AG09309 (cell line): ENCODE measurements around the gene RALGPS1.

ENCODE experiments used
- DNase-seq: peaks from one replicate; pipeline ENCODE4 v3.0.0-alpha.2; 2010; ENCODE audit warnings: low read depth
- H3K4me3 ChIP-seq: 2 replicates; pipeline ENCODE4 v1.5.1; 2011; ENCODE audit warnings: mild to moderate bottlenecking, low read depth, low read length, moderate library complexity; ENCODE audit not compliant: control insufficient read depth
- TF ChIP-seq, protein P1 (sequence below): IDR thresholded peaks from 2 replicates; pipeline ENCODE4 v1.5.1; 2011; ENCODE audit warnings: mild to moderate bottlenecking, low read depth, low read length, inconsistent platforms; ENCODE audit not compliant: insufficient read depth, control insufficient read depth; ENCODE audit errors: missing control alignments

RALGPS1 gene

DNA sequence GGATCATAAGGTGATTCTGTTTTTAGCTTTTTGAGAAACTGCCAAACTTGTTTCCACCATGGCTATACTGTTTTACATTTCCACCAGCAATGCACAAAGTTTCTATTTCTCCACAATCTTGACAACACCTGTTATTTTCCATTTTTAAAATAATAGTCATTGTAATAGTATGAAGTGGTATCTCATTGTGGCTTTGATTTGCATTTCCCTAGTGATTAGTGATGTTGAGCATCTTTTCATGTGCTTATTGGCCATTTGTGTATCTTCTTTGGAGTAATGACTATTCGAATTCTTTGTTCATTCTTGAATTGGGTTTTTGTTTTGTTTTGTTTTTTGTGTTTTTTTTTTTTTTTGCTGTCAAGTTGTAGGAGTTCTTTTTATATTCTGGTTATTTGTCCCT, 354.9 kb downstream of the RALGPS1 start:
- TF ChIP-seq, protein P1, sequence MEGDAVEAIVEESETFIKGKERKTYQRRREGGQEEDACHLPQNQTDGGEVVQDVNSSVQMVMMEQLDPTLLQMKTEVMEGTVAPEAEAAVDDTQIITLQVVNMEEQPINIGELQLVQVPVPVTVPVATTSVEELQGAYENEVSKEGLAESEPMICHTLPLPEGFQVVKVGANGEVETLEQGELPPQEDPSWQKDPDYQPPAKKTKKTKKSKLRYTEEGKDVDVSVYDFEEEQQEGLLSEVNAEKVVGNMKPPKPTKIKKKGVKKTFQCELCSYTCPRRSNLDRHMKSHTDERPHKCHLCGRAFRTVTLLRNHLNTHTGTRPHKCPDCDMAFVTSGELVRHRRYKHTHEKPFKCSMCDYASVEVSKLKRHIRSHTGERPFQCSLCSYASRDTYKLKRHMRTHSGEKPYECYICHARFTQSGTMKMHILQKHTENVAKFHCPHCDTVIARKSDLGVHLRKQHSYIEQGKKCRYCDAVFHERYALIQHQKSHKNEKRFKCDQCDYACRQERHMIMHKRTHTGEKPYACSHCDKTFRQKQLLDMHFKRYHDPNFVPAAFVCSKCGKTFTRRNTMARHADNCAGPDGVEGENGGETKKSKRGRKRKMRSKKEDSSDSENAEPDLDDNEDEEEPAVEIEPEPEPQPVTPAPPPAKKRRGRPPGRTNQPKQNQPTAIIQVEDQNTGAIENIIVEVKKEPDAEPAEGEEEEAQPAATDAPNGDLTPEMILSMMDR: no peak
- no peak overlapping the region for H3K4me3 ChIP-seq
- no peak for DNase-seq
